K562 (cell line): Measurements from ENCODE around the gene SVOP.
"Not testable (repeated sequence)": the region's sequence is repeated elsewhere in the genome, so short reads cannot be mapped to it uniquely, and the experiment has no call there.

Experiments
- PTBP1 ChIP-seq: fragments of 200-400 bp; formaldehyde crosslinking; IDR thresholded peaks from 2 replicates; pipeline ENCODE4 v1.6.1; 2017; ENCODE audit warnings: low read depth, low read length
- TAF1 ChIP-seq: IDR thresholded peaks from 2 replicates; pipeline ENCODE4 v1.6.1; 2011; ENCODE audit warnings: mild to moderate bottlenecking, low read length, moderate library complexity; ENCODE audit not compliant: insufficient read depth, control insufficient read depth, severe bottlenecking; ENCODE audit errors: extremely low read depth
- TF ChIP-seq, protein P1 (sequence below), 3 experiments: IDR thresholded peaks in 2 of 3; conservative IDR thresholded peaks in 1 of 3; 2 replicates each; pipeline ENCODE4 v1.5.1; 2011 to 2012; ENCODE audit warnings: low read length in 3 of 3, mild to moderate bottlenecking in 3 of 3, control low read depth in 2 of 3, improper control_type of control experiment in 1 of 3, inconsistent platforms in 1 of 3, low read depth in 1 of 3, mixed read lengths in 1 of 3, moderate library complexity in 1 of 3; ENCODE audit not compliant: insufficient read depth in 2 of 3

GRCh38 chr12:109049794-109050193 lies 28.9 kb upstream of the SVOP start:
- TF ChIP-seq TAF1, PTBP1: not testable (repeated sequence)
- TF ChIP-seq, protein P1, sequence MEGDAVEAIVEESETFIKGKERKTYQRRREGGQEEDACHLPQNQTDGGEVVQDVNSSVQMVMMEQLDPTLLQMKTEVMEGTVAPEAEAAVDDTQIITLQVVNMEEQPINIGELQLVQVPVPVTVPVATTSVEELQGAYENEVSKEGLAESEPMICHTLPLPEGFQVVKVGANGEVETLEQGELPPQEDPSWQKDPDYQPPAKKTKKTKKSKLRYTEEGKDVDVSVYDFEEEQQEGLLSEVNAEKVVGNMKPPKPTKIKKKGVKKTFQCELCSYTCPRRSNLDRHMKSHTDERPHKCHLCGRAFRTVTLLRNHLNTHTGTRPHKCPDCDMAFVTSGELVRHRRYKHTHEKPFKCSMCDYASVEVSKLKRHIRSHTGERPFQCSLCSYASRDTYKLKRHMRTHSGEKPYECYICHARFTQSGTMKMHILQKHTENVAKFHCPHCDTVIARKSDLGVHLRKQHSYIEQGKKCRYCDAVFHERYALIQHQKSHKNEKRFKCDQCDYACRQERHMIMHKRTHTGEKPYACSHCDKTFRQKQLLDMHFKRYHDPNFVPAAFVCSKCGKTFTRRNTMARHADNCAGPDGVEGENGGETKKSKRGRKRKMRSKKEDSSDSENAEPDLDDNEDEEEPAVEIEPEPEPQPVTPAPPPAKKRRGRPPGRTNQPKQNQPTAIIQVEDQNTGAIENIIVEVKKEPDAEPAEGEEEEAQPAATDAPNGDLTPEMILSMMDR (IDR thresholded peaks at IDR 0.05 in 2 of 3, conservative IDR thresholded peaks at IDR 0.05 in 1 of 3; ENCODE audit: insufficient read depth in 2 of 3, low read depth in 1 of 3, low read length in 3 of 3), result not testable (repeated sequence)
